Liver (tissue), 2 donors: ENCODE measurements around the gene MCU.

Experiments used
- CTCF ChIP-seq: fragments of 150-350 bp; IDR thresholded peaks from 2 replicates; pipeline ENCODE4 v1.5.1; 2017; ENCODE audit warnings: improper control_type of control experiment, low read depth, low read length; ENCODE audit not compliant: missing input control
- YY1 ChIP-seq: IDR thresholded peaks from 2 replicates; pipeline ENCODE4 v1.6.1; 2016; ENCODE audit warnings: antibody characterized with exemption, mild to moderate bottlenecking
- donor health status: healthy.

GRCh38 chr10:72689660-72690059 lies 2.3 kb upstream of the MCU start:
- no peak for TF ChIP-seq CTCF
- TF ChIP-seq YY1 = no peak
